Measurements from ENCODE around the gene HTR1E.

HTR1E gene

DNA sequence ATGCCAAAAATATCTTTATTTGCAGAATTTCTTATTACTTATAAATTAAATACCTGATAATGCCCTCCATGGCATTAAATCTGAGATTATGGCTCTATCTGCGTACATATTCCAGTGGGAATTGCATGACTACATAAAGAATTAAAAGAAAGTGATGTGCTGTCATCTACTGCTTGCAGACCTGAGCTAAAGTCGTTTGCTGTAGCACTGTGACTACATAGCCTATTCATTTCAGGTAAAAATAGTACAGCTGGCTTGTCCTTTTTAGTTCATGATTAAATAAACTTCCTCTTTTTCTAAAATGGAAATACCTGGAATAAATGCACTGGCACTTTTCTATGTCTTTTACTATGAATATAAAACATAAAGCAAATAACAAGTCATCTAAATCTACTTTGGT lies 79.4 kb downstream of the HTR1E start:
- TF ChIP-seq, protein P1, sequence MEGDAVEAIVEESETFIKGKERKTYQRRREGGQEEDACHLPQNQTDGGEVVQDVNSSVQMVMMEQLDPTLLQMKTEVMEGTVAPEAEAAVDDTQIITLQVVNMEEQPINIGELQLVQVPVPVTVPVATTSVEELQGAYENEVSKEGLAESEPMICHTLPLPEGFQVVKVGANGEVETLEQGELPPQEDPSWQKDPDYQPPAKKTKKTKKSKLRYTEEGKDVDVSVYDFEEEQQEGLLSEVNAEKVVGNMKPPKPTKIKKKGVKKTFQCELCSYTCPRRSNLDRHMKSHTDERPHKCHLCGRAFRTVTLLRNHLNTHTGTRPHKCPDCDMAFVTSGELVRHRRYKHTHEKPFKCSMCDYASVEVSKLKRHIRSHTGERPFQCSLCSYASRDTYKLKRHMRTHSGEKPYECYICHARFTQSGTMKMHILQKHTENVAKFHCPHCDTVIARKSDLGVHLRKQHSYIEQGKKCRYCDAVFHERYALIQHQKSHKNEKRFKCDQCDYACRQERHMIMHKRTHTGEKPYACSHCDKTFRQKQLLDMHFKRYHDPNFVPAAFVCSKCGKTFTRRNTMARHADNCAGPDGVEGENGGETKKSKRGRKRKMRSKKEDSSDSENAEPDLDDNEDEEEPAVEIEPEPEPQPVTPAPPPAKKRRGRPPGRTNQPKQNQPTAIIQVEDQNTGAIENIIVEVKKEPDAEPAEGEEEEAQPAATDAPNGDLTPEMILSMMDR (IDR thresholded peaks at IDR 0.05; ENCODE audit: control insufficient read depth, insufficient read depth, low read depth, low read length, missing control alignments), result no peak
- H3K4me3 ChIP-seq (ENCODE audit: control insufficient read depth, low read depth, low read length), result no peak overlapping the region
- DNase-seq (ENCODE audit: low read depth), result no peak

DNA sequence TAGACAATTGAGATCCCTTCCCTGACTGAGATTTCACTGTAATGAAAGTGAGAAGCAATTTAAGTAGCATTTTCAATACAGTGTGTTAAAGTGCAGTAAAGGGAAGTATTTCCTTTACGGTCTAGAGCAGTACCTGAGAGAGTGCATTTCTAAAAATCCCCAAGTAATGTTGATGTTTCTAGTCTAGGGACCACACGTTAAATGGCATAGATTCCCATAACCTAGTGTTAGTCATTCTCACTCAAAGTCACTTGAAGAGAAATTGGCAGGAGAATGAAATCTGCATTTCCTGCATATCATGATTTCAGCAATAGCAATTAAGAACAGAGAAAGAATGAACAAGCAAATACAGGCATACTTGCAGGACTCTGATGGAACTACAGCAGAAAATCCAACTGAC lies 89.7 kb downstream of the HTR1E start:
- TF ChIP-seq, protein P1 (IDR thresholded peaks at IDR 0.05; ENCODE audit: control insufficient read depth, insufficient read depth, low read depth, low read length, missing control alignments), result no peak

DNA sequence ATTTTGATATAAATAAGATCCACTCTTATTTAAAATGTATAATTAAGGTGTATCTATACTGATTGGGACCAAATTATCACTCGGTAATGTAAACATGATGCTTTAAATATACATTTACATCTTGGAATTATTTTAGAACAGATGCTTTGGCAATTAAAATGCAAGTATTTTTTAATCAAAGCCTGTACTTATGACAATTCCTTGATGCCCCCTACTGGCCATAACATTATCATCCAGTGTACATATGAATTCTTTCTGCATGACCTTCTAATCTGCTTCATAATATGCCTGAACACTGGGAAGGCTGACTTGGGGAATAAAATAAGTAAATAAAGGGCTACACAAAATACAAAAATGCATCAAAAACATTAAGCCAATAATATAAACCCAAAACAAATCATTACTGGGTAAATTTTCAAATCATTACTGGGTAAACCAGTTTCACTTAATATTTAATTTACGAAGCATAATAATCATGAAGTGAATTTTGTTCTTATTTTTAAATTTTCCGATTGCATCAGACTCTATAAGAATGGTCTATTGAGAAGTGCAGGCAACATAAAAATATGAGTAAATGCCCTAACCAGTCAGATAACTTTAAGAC lies 92.5 kb downstream of the HTR1E start:
- TF ChIP-seq, protein P1 (IDR thresholded peaks at IDR 0.05; ENCODE audit: control insufficient read depth, insufficient read depth, low read depth, low read length, missing control alignments), result peak; percentile 51
- peak; percentile 40 for DNase-seq (ENCODE audit: low read depth)
- no peak overlapping the region for H3K4me3 ChIP-seq (ENCODE audit: control insufficient read depth, low read depth, low read length)

More for the DNA sequence above, 89.7 kb downstream of the HTR1E start:
- H3K4me3 ChIP-seq (ENCODE audit: control insufficient read depth, low read depth, low read length), result no peak overlapping the region
- no peak for DNase-seq (ENCODE audit: low read depth)

DNA sequence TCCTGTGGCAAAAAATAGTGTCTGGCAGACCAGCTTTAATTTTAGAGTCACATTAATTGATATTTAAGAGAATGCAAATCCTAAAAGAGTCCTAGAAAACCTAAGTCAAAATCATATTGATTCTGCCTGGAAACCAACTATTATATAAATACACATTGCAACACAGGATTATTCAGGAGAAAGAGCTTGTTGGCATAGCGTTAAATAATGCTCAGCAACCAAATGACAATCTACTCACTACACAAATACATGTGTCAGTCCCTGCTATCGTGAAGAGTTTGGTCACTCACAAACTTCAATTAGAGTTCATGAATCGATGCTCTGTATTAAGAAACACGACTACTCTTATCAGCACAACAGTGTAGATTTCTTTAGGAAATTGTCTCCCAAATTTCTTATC lies 103.4 kb downstream of the HTR1E start:
- no peak overlapping the region for H3K4me3 ChIP-seq (ENCODE audit: control insufficient read depth, low read depth, low read length)
- TF ChIP-seq, protein P1 (IDR thresholded peaks at IDR 0.05; ENCODE audit: control insufficient read depth, insufficient read depth, low read depth, low read length, missing control alignments), result no peak
- no peak for DNase-seq (ENCODE audit: low read depth)

DNA sequence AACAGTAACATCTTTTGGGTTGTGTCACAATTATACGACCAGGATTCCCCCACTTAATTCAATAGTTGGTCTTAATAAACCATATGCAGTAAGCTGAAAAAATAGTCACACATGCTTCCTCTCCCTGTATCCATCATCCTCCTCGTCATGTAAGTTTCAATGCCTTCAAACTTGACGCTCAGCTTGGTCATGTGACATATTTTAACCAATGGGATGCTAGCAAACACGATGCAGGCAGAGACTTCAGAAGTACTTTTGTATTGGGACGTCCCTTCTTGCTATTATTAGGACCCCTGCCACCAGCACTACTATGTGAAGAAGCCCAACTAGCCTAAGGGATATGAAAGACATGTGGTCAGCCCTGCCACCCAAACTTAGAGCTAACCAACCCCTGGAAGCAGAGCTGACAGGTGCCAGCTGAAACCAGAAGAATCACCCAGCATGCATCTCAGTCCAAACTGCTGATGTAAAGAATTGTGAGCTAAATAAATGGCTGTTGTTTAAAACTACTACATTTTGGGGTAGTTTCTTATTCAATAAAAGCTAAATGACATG lies 108.3 kb downstream of the HTR1E start:
- no peak overlapping the region for H3K4me3 ChIP-seq (ENCODE audit: control insufficient read depth, low read depth, low read length)
- no peak for DNase-seq (ENCODE audit: low read depth)
- TF ChIP-seq, protein P1 (IDR thresholded peaks at IDR 0.05; ENCODE audit: control insufficient read depth, insufficient read depth, low read depth, low read length, missing control alignments), result no peak

DNA sequence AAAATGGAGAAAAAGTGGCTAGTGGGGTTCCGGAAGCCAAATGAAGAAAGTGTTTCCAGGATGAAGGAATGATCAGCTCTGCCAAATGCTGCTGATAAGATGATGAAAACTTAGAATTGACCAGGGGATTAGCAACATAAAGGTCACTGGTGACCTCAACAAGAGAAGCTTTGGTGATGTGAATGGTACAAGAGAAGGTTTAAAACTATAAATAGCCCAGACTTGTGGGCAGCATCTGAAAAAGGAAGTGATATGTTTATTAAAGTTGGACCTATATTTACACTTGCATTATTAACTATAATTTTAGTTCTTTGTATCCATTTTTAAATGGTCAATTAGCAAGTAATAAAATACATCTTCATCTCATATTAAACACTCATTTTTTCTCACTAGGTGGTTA lies 112.5 kb downstream of the HTR1E start:
- TF ChIP-seq, protein P1 (IDR thresholded peaks at IDR 0.05; ENCODE audit: control insufficient read depth, insufficient read depth, low read depth, low read length, missing control alignments), result no peak

More for the DNA sequence above, 112.5 kb downstream of the HTR1E start:
- H3K4me3 ChIP-seq (ENCODE audit: control insufficient read depth, low read depth, low read length), result no peak overlapping the region
- DNase-seq (ENCODE audit: low read depth), result no peak
